Keratinocyte (primary cell): ENCODE data around the gene EIF3B.

Experiments used
- EZH2 ChIP-seq: IDR thresholded peaks from one replicate; pipeline ENCODE4 v1.6.1; 2012; ENCODE audit warnings: inconsistent platforms, mild to moderate bottlenecking, low read length, moderate library complexity
- TF ChIP-seq, protein P1 (sequence below), 3 experiments: IDR thresholded peaks in 1 of 3; conservative IDR thresholded peaks in 1 of 3; optimal IDR thresholded peaks in 1 of 3; 2 replicates in 2 of 3; 3 replicates in 1 of 3; pipeline versions ENCODE3 to v1.5.1; 2011; ENCODE audit warnings: low read length in 3 of 3, mild to moderate bottlenecking in 3 of 3, moderate library complexity in 2 of 3, control low read depth in 1 of 3, inconsistent platforms in 1 of 3; ENCODE audit not compliant: insufficient read depth in 2 of 3; ENCODE audit errors: extremely low read depth in 1 of 3

GRCh38 chr7:2359610-2360009 lies 5.0 kb downstream of the EIF3B start:
- TF ChIP-seq, protein P1, sequence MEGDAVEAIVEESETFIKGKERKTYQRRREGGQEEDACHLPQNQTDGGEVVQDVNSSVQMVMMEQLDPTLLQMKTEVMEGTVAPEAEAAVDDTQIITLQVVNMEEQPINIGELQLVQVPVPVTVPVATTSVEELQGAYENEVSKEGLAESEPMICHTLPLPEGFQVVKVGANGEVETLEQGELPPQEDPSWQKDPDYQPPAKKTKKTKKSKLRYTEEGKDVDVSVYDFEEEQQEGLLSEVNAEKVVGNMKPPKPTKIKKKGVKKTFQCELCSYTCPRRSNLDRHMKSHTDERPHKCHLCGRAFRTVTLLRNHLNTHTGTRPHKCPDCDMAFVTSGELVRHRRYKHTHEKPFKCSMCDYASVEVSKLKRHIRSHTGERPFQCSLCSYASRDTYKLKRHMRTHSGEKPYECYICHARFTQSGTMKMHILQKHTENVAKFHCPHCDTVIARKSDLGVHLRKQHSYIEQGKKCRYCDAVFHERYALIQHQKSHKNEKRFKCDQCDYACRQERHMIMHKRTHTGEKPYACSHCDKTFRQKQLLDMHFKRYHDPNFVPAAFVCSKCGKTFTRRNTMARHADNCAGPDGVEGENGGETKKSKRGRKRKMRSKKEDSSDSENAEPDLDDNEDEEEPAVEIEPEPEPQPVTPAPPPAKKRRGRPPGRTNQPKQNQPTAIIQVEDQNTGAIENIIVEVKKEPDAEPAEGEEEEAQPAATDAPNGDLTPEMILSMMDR (optimal IDR thresholded peaks at IDR 0.05 in 1 of 3, IDR thresholded peaks at IDR 0.05 in 1 of 3, conservative IDR thresholded peaks at IDR 0.05 in 1 of 3; ENCODE audit: extremely low read depth in 1 of 3, insufficient read depth in 2 of 3, low read length in 3 of 3) = no peak
- TF ChIP-seq EZH2 = no peak
